C4-2B (cell line): ENCODE measurements around the gene PXN.

Experiments used
- H3K27ac ChIP-seq: fragments of 450-650 bp; 2 replicates; pipeline ENCODE4 v1.5.1; 2017
- ZFX ChIP-seq: fragments of 450-650 bp; IDR thresholded peaks from 2 replicates; pipeline ENCODE4 v1.6.1; 2017
- TF ChIP-seq, protein P1 (sequence below): fragments of 450-650 bp; conservative IDR thresholded peaks from 2 replicates; pipeline ENCODE4 v1.5.1; 2017; ENCODE audit warnings: mild to moderate bottlenecking

The PXN gene

GRCh38 chr12:120190386-120190785 is 75.1 kb downstream of the PXN start:
- no peak for TF ChIP-seq ZFX
- TF ChIP-seq, protein P1, sequence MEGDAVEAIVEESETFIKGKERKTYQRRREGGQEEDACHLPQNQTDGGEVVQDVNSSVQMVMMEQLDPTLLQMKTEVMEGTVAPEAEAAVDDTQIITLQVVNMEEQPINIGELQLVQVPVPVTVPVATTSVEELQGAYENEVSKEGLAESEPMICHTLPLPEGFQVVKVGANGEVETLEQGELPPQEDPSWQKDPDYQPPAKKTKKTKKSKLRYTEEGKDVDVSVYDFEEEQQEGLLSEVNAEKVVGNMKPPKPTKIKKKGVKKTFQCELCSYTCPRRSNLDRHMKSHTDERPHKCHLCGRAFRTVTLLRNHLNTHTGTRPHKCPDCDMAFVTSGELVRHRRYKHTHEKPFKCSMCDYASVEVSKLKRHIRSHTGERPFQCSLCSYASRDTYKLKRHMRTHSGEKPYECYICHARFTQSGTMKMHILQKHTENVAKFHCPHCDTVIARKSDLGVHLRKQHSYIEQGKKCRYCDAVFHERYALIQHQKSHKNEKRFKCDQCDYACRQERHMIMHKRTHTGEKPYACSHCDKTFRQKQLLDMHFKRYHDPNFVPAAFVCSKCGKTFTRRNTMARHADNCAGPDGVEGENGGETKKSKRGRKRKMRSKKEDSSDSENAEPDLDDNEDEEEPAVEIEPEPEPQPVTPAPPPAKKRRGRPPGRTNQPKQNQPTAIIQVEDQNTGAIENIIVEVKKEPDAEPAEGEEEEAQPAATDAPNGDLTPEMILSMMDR: no peak
- H3K27ac ChIP-seq: no peak overlapping the region

DNA sequence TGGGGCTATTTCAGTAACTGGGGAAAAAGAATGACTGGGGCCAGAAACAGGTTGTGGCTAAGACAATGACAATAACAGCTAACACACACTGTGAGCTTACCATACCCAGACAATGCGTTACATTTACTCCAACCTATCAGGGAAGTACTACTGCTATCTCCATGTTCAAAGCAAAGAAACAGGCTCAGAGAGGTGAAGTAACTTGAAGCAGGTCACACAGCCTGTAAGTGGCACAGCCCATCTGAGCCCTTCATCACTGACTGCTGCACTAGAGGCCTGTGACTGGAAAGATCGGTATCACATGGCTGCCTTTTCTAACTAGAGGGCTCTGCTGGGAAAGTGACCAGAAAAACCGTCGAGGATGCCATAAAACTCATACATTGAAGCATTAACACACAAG is 78.9 kb downstream of the PXN start:
- H3K27ac ChIP-seq: no peak overlapping the region
- TF ChIP-seq ZFX: no peak
- TF ChIP-seq, protein P1: no peak

DNA sequence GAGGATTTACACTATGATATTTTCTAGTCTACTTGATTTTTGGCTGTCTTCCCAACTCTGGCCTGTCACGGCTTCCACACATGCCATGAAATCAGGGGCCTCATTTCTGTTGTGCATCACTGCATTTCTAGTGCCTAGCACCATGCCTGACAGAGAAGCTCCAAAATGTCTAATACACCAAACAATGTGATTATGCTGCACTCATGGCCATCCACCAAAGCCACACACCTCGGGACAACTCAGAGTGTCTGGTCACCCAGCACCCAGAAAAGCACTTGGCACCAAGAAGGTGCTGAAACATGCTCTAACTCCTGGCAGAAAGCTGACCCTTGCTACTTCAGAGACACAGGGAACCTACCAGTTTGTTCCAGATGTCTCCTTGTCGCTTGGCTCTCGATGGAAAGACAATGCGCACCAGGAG is 82.3 kb downstream of the PXN start:
- no peak overlapping the region for H3K27ac ChIP-seq

GRCh38 chr12:120181991-120182631 is 83.4 kb downstream of the PXN start:
- H3K27ac ChIP-seq: no peak overlapping the region
- TF ChIP-seq, protein P1: no peak
- no peak for TF ChIP-seq ZFX

More for the DNA sequence above, 82.3 kb downstream of the PXN start:
- TF ChIP-seq ZFX: no peak
- TF ChIP-seq, protein P1: no peak

- no peak overlapping the region for H3K27ac ChIP-seq
- TF ChIP-seq, protein P1: no peak
- no peak for TF ChIP-seq ZFX
These were observed 84.6 kb downstream of the PXN start for GRCh38 chr12:120180975-120181374.

DNA sequence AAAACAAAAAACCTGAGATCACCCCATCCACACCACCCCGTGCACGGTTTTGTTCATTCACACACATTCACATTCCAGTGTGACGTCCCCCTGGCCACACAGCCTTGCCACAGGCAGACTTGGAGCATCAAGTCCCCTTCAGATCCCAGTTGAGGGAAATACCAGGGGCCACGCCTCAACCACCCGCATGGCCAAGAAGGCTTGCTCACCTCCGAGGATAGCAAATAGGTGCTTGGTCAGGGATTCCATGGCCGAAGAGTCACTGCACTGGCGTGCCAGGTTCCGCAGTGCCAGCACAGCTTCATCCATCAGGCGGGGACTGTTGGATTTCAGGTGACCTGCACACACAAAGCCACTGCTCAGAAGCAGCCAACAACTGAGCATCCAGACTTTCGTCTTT is 90.0 kb downstream of the PXN start:
- H3K27ac ChIP-seq: no peak overlapping the region
- TF ChIP-seq, protein P1: no peak
- no peak for TF ChIP-seq ZFX

GRCh38 chr12:120175062-120175461 is 90.5 kb downstream of the PXN start:
- H3K27ac ChIP-seq: no peak overlapping the region
- TF ChIP-seq, protein P1: no peak
- no peak for TF ChIP-seq ZFX
